ENCODE measurements around the gene KICS2.

KICS2 gene

DNA sequence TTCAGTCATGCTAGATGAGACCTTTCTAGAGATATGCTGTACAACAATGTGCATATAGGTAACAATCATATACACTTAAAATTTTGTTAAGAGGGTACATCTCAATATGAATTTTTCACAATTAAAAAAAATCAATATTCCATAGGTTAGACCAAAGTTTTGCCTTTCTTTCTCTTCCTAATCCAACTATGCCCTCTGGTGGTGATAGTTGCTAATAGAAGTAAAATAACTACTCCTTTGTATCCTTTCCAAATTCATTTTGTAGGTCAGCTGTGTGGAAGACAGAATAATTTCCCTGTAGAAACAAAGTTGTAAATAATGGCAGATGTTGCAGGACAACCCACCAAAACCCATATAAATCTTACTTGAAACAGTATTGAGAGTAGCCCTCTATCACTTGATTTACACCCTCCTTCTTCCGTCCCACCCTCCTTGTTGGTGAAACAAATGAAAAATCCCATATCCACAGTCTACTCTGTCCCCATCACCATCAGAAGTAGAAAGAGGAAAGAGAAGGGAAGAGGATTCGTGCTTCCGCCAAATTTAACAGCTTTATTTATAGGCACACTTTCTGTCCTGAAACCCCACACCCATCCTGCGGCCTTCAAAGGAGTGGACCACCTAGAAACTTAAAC lies 34.2 kb upstream of the KICS2 start (continued):
- TF ChIP-seq, protein P1, sequence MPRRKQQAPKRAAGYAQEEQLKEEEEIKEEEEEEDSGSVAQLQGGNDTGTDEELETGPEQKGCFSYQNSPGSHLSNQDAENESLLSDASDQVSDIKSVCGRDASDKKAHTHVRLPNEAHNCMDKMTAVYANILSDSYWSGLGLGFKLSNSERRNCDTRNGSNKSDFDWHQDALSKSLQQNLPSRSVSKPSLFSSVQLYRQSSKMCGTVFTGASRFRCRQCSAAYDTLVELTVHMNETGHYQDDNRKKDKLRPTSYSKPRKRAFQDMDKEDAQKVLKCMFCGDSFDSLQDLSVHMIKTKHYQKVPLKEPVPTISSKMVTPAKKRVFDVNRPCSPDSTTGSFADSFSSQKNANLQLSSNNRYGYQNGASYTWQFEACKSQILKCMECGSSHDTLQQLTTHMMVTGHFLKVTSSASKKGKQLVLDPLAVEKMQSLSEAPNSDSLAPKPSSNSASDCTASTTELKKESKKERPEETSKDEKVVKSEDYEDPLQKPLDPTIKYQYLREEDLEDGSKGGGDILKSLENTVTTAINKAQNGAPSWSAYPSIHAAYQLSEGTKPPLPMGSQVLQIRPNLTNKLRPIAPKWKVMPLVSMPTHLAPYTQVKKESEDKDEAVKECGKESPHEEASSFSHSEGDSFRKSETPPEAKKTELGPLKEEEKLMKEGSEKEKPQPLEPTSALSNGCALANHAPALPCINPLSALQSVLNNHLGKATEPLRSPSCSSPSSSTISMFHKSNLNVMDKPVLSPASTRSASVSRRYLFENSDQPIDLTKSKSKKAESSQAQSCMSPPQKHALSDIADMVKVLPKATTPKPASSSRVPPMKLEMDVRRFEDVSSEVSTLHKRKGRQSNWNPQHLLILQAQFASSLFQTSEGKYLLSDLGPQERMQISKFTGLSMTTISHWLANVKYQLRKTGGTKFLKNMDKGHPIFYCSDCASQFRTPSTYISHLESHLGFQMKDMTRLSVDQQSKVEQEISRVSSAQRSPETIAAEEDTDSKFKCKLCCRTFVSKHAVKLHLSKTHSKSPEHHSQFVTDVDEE (CRISPR knock-in tag; IDR thresholded peaks at IDR 0.05), result no peak
- TF ChIP-seq CREB5 (CRISPR knock-in tag; IDR thresholded peaks at IDR 0.05; ENCODE audit: low read depth), result no peak

DNA sequence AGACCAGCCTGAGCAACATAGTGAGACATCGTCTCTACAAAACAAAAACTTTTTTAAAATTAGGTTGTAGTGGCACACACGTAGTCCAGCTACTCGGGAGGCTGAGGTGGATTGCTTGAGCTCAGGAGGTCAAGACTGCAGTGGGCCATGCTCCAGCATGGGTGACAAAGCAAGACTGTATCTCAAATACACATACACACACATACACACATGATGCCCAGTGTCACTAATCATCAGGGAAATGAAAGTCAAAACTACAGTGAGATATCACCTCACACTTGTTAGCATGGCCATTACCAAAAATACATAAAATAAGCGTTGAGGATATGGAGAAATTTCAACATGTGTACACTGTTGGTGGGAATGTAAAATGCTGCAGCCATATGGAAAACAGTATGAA lies 33.2 kb upstream of the KICS2 start:
- TF ChIP-seq TCF4 (CRISPR knock-in tag; IDR thresholded peaks at IDR 0.05; ENCODE audit: borderline replicate concordance), result no peak
- TF ChIP-seq, protein P2, sequence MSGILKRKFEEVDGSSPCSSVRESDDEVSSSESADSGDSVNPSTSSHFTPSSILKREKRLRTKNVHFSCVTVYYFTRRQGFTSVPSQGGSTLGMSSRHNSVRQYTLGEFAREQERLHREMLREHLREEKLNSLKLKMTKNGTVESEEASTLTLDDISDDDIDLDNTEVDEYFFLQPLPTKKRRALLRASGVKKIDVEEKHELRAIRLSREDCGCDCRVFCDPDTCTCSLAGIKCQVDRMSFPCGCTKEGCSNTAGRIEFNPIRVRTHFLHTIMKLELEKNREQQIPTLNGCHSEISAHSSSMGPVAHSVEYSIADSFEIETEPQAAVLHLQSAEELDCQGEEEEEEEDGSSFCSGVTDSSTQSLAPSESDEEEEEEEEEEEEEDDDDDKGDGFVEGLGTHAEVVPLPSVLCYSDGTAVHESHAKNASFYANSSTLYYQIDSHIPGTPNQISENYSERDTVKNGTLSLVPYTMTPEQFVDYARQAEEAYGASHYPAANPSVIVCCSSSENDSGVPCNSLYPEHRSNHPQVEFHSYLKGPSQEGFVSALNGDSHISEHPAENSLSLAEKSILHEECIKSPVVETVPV (CRISPR knock-in tag; IDR thresholded peaks at IDR 0.05), result no peak
- TF ChIP-seq PATZ1 (CRISPR knock-in tag; IDR thresholded peaks at IDR 0.05; ENCODE audit: borderline replicate concordance), result no peak
- no peak for TF ChIP-seq GLIS3 (CRISPR knock-in tag; IDR thresholded peaks at IDR 0.05)
- no peak for TF ChIP-seq OSR1 (CRISPR knock-in tag; IDR thresholded peaks at IDR 0.05)
- TF ChIP-seq CSDC2 (CRISPR knock-in tag; IDR thresholded peaks at IDR 0.05), result no peak
- no peak for ATAC-seq

DNA sequence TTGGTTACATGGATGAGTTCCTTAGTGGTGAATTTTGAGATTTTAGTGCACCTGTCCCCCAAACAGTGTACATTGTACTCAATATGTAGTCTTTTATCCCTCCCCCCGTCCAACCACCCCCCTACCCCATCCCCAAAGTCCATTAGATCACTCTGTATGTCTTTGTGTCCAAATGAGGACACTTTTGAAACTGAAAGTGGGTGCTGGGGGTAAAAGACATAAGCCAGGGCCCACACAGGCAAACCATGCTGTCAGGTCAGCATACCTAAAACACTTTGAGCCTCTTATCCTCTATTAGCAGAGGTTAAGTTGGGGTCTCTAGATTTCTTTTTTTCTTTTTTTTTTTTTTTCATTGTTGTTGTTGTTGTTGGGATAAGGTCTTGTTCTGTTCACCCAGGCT lies 31.3 kb upstream of the KICS2 start:
- ATAC-seq, result no peak
- TF ChIP-seq TOX (CRISPR knock-in tag; IDR thresholded peaks at IDR 0.05; ENCODE audit: borderline replicate concordance), result no peak
- no peak for TF ChIP-seq ZFP30 (CRISPR knock-in tag; IDR thresholded peaks at IDR 0.05)
- TF ChIP-seq ESRRG (CRISPR knock-in tag; IDR thresholded peaks at IDR 0.05), result no peak
- no peak for TF ChIP-seq TCF4 (CRISPR knock-in tag; IDR thresholded peaks at IDR 0.05; ENCODE audit: borderline replicate concordance)

- TF ChIP-seq TCF4 (CRISPR knock-in tag; IDR thresholded peaks at IDR 0.05; ENCODE audit: borderline replicate concordance), result no peak
- no peak for TF ChIP-seq BACH2 (CRISPR knock-in tag; IDR thresholded peaks at IDR 0.05; ENCODE audit: borderline replicate concordance)
- no peak for TF ChIP-seq SNAI2 (CRISPR knock-in tag; IDR thresholded peaks at IDR 0.05)
- no peak for ATAC-seq
Observed at GRCh38 chr12:64252681-64253080, 30.6 kb upstream of the KICS2 start.

DNA sequence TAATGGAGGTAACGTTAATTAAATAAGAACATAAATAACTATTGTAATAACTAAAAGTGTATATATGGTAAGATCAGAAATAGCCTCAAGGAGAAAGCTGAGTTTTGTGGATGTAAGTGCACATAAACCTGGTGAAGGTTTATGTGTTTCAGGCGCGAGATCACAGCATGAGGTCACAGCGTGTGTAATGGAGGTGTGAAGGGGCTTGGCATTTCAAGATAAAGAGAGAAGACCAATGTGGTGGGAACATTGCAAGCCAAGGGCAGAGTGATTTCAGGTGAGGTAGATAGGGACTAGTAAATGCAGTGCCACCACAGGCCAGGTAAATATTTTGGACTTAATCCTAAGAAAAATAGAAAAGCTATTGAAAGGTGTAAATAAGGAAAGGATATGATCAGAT lies 21.7 kb upstream of the KICS2 start:
- TF ChIP-seq RARB (CRISPR knock-in tag; IDR thresholded peaks at IDR 0.05) (no peak), SNAI2 (CRISPR knock-in tag; IDR thresholded peaks at IDR 0.05) (no peak), GLIS3 (CRISPR knock-in tag; IDR thresholded peaks at IDR 0.05) (no peak)
- TF ChIP-seq, protein P3, sequence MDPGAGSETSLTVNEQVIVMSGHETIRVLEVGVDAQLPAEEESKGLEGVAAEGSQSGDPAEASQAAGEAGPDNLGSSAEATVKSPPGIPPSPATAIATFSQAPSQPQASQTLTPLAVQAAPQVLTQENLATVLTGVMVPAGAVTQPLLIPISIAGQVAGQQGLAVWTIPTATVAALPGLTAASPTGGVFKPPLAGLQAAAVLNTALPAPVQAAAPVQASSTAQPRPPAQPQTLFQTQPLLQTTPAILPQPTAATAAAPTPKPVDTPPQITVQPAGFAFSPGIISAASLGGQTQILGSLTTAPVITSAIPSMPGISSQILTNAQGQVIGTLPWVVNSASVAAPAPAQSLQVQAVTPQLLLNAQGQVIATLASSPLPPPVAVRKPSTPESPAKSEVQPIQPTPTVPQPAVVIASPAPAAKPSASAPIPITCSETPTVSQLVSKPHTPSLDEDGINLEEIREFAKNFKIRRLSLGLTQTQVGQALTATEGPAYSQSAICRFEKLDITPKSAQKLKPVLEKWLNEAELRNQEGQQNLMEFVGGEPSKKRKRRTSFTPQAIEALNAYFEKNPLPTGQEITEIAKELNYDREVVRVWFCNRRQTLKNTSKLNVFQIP (CRISPR knock-in tag; IDR thresholded peaks at IDR 0.05; ENCODE audit: borderline replicate concordance, low read depth), result no peak
- ATAC-seq, result no peak
